Measurements from ENCODE around the gene SCTR. TPM values are rescaled to one million over a fixed set of nuclear protein-coding genes. Genes with fewer than 3 reads are reported as not detected.

SCTR gene
- total RNA-seq, 1 experiment from 2014 or later, result not detected

GRCh38 chr2:119473621-119474370 lies 50.5 kb downstream of the SCTR start:
- ChIA-PET CTCF (no interaction called here), POLR2A (no interaction called here)
- in situ Hi-C loops (cut with HindIII; ENCODE audit: low pct_unique_long_range_greater_than_20kb, low sequenced_read_pairs), result no loop called here
- no peak for TF ChIP-seq SIN3A (IDR thresholded peaks at IDR 0.05; ENCODE audit: borderline replicate concordance, insufficient read depth, low read depth, low read length)
- TF ChIP-seq POLR2AphosphoS5 (IDR thresholded peaks at IDR 0.05; ENCODE audit: low read depth, low read length), result no peak
- no peak for TF ChIP-seq TCF7L2 (IDR thresholded peaks at IDR 0.05; ENCODE audit: low read depth, low read length)
- TF ChIP-seq REST (IDR thresholded peaks at IDR 0.05; ENCODE audit: insufficient read depth in 1 of 2, low read depth in 2 of 2, low read length in 1 of 2), result no peak
- Histone ChIP-seq H3K27ac (ENCODE audit: low read length) (no peak overlapping the region), H3K9me3 (ENCODE audit: control insufficient read depth, insufficient read depth, low read depth, low read length) (no peaks in the 10 kb centered on the region), H3K36me3 (ENCODE audit: control insufficient read depth, insufficient read depth, low read length) (no peaks in the 10 kb centered on the region), H3K4me3 (ENCODE audit: low read depth in 2 of 2, low read length in 2 of 2) (no peak overlapping the region), H3K4me1 (ENCODE audit: control insufficient read depth, insufficient read depth, low read length) (peaks cover 4% of the 10 kb centered on the region), H3K27me3 (ENCODE audit: control insufficient read depth, insufficient read depth, low read length) (no peaks in the 10 kb centered on the region)
- DNase-seq (ENCODE audit: low read depth, low spot score) (no peak), ATAC-seq (no peak)
- intact Hi-C loops (cut with micrococcal nuclease; ENCODE audit: unreplicated experiment), result no loop called here
- no TSS peak for BruUV-seq (replicated peaks)

GRCh38 chr2:119472749-119473148 lies 51.5 kb downstream of the SCTR start:
- CTCF ChIA-PET, result no interaction called here
- POLR2A ChIA-PET, result no interaction called here
- Histone ChIP-seq H3K9me3 (ENCODE audit: control insufficient read depth, insufficient read depth, low read depth, low read length) (no peaks in the 10 kb centered on the region), H3K36me3 (ENCODE audit: control insufficient read depth, insufficient read depth, low read length) (no peaks in the 10 kb centered on the region), H3K27me3 (ENCODE audit: control insufficient read depth, insufficient read depth, low read length) (0 out of 2 replicates have a peak, but pooled peaks cover 2% of the 10 kb centered on the region), H3K4me3 (ENCODE audit: low read depth in 2 of 2, low read length in 2 of 2) (no peak overlapping the region), H3K27ac (ENCODE audit: low read length) (no peak overlapping the region), H3K4me1 (ENCODE audit: control insufficient read depth, insufficient read depth, low read length) (peaks cover 4% of the 10 kb centered on the region)
- DNase-seq (ENCODE audit: low read depth, low spot score) (no peak), ATAC-seq (no peak)
- intact Hi-C loops (cut with micrococcal nuclease; ENCODE audit: unreplicated experiment) (no loop called here), in situ Hi-C loops (cut with HindIII; ENCODE audit: low pct_unique_long_range_greater_than_20kb, low sequenced_read_pairs) (no loop called here)
- no TSS peak for BruUV-seq (replicated peaks)
- TF ChIP-seq CTCF (IDR thresholded peaks at IDR 0.05) (no peak), TCF7L2 (IDR thresholded peaks at IDR 0.05; ENCODE audit: low read depth, low read length) (no peak)

- intact Hi-C loops (cut with micrococcal nuclease; ENCODE audit: unreplicated experiment) (no loop called here), in situ Hi-C loops (cut with HindIII; ENCODE audit: low pct_unique_long_range_greater_than_20kb, low sequenced_read_pairs) (no loop called here)
- H3K4me1 ChIP-seq (ENCODE audit: control insufficient read depth, insufficient read depth, low read length), result no peaks in the 10 kb centered on the region
Measured at GRCh38 chr2:119469661-119470297, 54.5 kb downstream of the SCTR start.

More at GRCh38 chr2:119469661-119470297, 54.5 kb downstream of the SCTR start:
- Histone ChIP-seq H3K27me3 (ENCODE audit: control insufficient read depth, insufficient read depth, low read length) (0 out of 2 replicates have a peak, but pooled peaks cover 2% of the 10 kb centered on the region), H3K9me3 (ENCODE audit: control insufficient read depth, insufficient read depth, low read depth, low read length) (no peaks in the 10 kb centered on the region), H3K4me3 (ENCODE audit: low read depth in 2 of 2, low read length in 2 of 2) (no peak overlapping the region), H3K27ac (ENCODE audit: low read length) (no peak overlapping the region), H3K36me3 (ENCODE audit: control insufficient read depth, insufficient read depth, low read length) (no peaks in the 10 kb centered on the region)
- ChIA-PET POLR2A (no interaction called here), CTCF (no interaction called here)
- no peak for TF ChIP-seq SIN3A (IDR thresholded peaks at IDR 0.05; ENCODE audit: borderline replicate concordance, insufficient read depth, low read depth, low read length)
- BruUV-seq (replicated peaks), result no TSS peak
- no peak for ATAC-seq
- no peak for DNase-seq (ENCODE audit: low read depth, low spot score)

Measured in Panc1 (cell line).